Smooth muscle cell (in vitro differentiated cells): ENCODE results near the gene WDR37. TPM values are rescaled to one million over a fixed set of nuclear protein-coding genes. Genes with fewer than 3 reads are reported as not detected.

Experiments used
- DNase-seq: peaks from one replicate; lab custom pipeline; 2025; ENCODE audit not compliant: unreplicated experiment; lab: John Stamatoyannopoulos, UW
- H2AFZ ChIP-seq: fragments of 200-600 bp; sonication (generic); 2 replicates; pipeline ENCODE4 v1.6.0; 2016; ENCODE audit warnings: antibody characterized with exemption, low read depth, mild to moderate bottlenecking
- H3F3A ChIP-seq: fragments of 200-600 bp; sonication (generic); 2 replicates; pipeline ENCODE4 v1.6.0; 2017; ENCODE audit warnings: antibody characterized with exemption, low read depth
- H3K27ac ChIP-seq: fragments of 200-600 bp; sonication (generic); 2 replicates; pipeline ENCODE4 v1.5.1; 2016; ENCODE audit warnings: low read depth, mild to moderate bottlenecking
- H3K27me3 ChIP-seq: fragments of 200-600 bp; sonication (generic); 2 replicates; pipeline ENCODE4 v1.6.1; 2016; ENCODE audit warnings: low read depth, mild to moderate bottlenecking
- H3K36me3 ChIP-seq: fragments of 200-600 bp; sonication (generic); 2 replicates; pipeline ENCODE4 v1.5.1; 2016; ENCODE audit warnings: low read depth
- H3K4me1 ChIP-seq: fragments of 200-600 bp; sonication (generic); 2 replicates; pipeline ENCODE4 v1.5.1; 2016; ENCODE audit warnings: low read depth
- H3K4me2 ChIP-seq: fragments of 200-600 bp; sonication (generic); 2 replicates; pipeline ENCODE4 v1.6.0; 2016; ENCODE audit warnings: mild to moderate bottlenecking
- H3K4me3 ChIP-seq: fragments of 200-600 bp; sonication (generic); 2 replicates; pipeline ENCODE4 v1.5.1; 2016; ENCODE audit warnings: mild to moderate bottlenecking
- H3K79me2 ChIP-seq: fragments of 200-600 bp; sonication (generic); 2 replicates; pipeline ENCODE4 v1.6.0; 2016; ENCODE audit warnings: low read depth, mild to moderate bottlenecking
- H3K9ac ChIP-seq: fragments of 200-600 bp; sonication (generic); 2 replicates; pipeline ENCODE4 v1.6.0; 2016; ENCODE audit warnings: low read depth
- H3K9me3 ChIP-seq: fragments of 200-600 bp; sonication (generic); replicated peaks from 2 replicates; pipeline ENCODE4 v1.5.1; 2016; ENCODE audit warnings: low read depth
- H4K20me1 ChIP-seq: fragments of 200-600 bp; sonication (generic); 2 replicates; pipeline ENCODE4 v1.6.0; 2016; ENCODE audit warnings: low read depth
- WGBS: methylation state at CpG from one replicate; pipeline ENCODE4 v1.1.7; 2016; ENCODE audit warnings: low lambda C conversion rate; 5-methylcytosine and 5-hydroxymethylcytosine counted together
- polyA plus RNA-seq: library from polyadenylated mRNA; unstranded; fragments of >200 nt; fragmentation: Nextera tagmentation; extraction: Ambion mirVana; gene quantifications from 2 replicates; pipeline ENCODE4 v1.2.1, GENCODE V29; 2016
- total RNA-seq: library from RNA; depleted of rRNA; stranded (reverse); fragments of >200 nt; gene quantifications from 2 replicates; pipeline ENCODE4 v1.2.3, GENCODE V29; 2014
- TF ChIP-seq, protein P1 (sequence below): fragments of 200-600 bp; sonication (generic); IDR thresholded peaks from 2 replicates; pipeline ENCODE4 v1.5.1; 2017; ENCODE audit warnings: borderline replicate concordance, mild to moderate bottlenecking, antibody characterized with exemption; ENCODE audit not compliant: insufficient read depth, poor library complexity, severe bottlenecking

The WDR37 gene
- total and polyA plus RNA-seq, 2 experiments from 2014 or later = 10.5 to 10.7 TPM

DNA sequence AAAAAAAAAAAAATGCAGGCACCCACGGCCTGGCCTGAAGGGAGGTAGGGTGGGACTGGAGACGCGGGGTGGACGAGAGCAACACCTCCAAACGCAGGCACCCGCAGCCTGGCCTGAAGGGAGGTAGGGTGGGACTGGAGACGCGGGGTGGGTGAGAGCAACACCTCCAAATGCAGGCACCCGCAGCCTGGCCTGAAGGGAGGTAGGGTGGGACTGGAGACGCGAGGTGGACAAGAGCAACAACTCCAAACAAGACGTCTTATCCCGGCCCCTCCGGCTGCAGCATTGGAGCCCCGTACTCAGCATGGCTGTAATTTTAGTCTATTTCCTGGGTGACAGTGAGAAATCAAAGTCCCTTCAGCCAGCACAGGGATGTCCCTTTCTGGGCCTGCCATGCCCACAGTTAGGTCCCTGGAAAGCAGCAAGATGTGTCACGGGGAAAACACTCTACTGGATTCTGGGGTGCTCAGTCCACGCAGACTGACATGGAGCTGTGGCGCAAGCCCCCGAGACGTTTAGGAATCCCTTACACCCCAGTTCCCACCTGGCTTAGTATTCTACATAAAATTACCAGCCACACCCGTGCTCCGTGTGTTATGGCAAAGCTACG lies 119.9 kb downstream of the WDR37 start:
- no peak overlapping the region for H3K4me3 ChIP-seq

DNA sequence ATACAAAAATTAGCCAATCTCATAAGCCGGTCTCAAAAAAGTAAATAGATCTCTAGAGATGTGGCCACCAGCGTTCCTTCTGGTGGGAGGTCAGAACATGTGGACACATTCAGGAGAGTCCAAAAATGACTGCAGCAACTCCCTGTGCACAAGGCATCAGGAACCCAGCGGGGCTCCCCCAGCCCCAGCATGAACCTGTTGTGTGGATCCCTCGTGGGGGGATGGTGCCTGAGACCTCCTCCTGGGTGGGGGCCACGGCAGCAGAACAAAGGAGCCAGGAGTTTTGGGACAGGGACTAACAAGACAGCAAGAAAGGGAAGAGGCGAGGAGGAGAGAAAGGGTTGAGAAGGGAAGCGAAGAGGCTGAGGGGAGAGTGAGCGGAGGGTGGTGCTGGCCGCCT lies 121.8 kb downstream of the WDR37 start:
- 95% methylated on average over 9 of the region's 9 CpGs for WGBS
- TF ChIP-seq, protein P1, sequence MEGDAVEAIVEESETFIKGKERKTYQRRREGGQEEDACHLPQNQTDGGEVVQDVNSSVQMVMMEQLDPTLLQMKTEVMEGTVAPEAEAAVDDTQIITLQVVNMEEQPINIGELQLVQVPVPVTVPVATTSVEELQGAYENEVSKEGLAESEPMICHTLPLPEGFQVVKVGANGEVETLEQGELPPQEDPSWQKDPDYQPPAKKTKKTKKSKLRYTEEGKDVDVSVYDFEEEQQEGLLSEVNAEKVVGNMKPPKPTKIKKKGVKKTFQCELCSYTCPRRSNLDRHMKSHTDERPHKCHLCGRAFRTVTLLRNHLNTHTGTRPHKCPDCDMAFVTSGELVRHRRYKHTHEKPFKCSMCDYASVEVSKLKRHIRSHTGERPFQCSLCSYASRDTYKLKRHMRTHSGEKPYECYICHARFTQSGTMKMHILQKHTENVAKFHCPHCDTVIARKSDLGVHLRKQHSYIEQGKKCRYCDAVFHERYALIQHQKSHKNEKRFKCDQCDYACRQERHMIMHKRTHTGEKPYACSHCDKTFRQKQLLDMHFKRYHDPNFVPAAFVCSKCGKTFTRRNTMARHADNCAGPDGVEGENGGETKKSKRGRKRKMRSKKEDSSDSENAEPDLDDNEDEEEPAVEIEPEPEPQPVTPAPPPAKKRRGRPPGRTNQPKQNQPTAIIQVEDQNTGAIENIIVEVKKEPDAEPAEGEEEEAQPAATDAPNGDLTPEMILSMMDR = no peak
- H3K36me3 ChIP-seq = no peaks in the 10 kb centered on the region

More for the DNA sequence above, 119.9 kb downstream of the WDR37 start:
- 95% methylated on average over 23 of the region's 23 CpGs for WGBS
- H3K27me3 ChIP-seq = no peaks in the 10 kb centered on the region
- no peak overlapping the region for H3K27ac ChIP-seq
- H3K9ac ChIP-seq = no peak overlapping the region
- no peaks in the 10 kb centered on the region for H3K9me3 ChIP-seq
- no peak overlapping the region for H3K4me2 ChIP-seq
- H3F3A ChIP-seq = no peaks in the 10 kb centered on the region
- no peaks in the 10 kb centered on the region for H3K4me1 ChIP-seq
- H3K79me2 ChIP-seq = no peaks in the 10 kb centered on the region
- no peaks in the 10 kb centered on the region for H3K36me3 ChIP-seq
- DNase-seq = no peak
- H2AFZ ChIP-seq = no peak overlapping the region
- H4K20me1 ChIP-seq = no peaks in the 10 kb centered on the region
- TF ChIP-seq, protein P1 = no peak

DNA sequence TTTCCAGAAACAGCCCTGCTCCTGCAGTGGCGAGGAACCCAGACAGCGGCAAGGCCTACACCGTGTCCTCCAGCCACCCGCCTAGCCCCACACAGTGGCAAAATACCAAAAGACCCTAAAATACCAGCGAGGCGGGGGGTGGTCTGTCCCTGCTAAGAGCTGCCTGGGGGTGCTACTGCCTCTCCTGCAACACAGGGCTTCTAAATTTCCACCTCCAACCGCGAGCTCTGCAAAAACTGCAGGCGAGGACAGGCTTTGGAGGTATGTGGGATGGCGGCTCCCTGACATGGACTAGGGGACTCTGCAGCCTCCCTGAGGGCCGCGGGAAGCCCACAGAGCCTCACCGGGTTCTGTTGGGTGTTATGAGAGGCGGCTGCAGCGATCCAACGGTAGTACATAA lies 122.3 kb downstream of the WDR37 start:
- WGBS = 95% methylated on average over 16 of the region's 16 CpGs
- Histone ChIP-seq H3K4me1 (no peaks in the 10 kb centered on the region), H3K79me2 (no peaks in the 10 kb centered on the region), H4K20me1 (no peaks in the 10 kb centered on the region), H3K9ac (no peak overlapping the region), H3K27me3 (no peaks in the 10 kb centered on the region), H2AFZ (no peak overlapping the region), H3F3A (no peaks in the 10 kb centered on the region), H3K4me3 (no peak overlapping the region), H3K4me2 (no peak overlapping the region), H3K36me3 (no peaks in the 10 kb centered on the region), H3K27ac (no peak overlapping the region), H3K9me3 (no peaks in the 10 kb centered on the region)
- no peak for DNase-seq
- TF ChIP-seq, protein P1 = no peak

More for the DNA sequence above, 121.8 kb downstream of the WDR37 start:
- Histone ChIP-seq H2AFZ (no peak overlapping the region), H3K4me3 (no peak overlapping the region), H3K9me3 (no peaks in the 10 kb centered on the region), H3K4me2 (no peak overlapping the region), H3K79me2 (no peaks in the 10 kb centered on the region), H3F3A (no peaks in the 10 kb centered on the region), H3K4me1 (no peaks in the 10 kb centered on the region), H3K27ac (no peak overlapping the region), H3K27me3 (no peaks in the 10 kb centered on the region), H3K9ac (no peak overlapping the region), H4K20me1 (no peaks in the 10 kb centered on the region)
- no peak for DNase-seq
